ENCODE data around the gene SH3RF1.

DNA sequence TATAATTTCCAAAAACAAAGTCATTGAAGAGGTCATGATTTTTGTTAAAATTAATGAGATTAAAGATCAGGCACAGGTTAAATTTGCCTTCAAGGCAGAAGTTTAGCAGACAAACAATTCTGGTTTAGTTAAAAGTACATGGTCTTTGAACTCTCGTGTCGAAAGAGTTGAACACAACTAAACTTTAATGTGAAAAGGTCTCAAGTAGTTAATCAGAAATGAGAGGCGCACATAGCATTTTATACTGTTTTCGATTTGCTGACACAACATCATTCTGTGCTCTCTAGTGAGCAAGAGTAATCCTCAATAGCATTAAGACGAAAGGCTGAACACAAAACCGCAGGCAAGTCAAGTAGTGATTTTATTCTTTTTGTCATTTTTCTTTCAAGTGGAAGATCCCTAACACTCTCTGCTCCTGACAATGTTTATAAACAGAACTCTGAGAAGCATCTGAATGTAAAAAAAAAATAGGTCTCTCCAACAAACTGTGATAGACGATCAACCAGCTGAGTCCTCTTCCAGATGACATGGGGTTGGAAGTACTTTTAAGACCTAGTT is 49.8 kb downstream of the SH3RF1 start:
- TF ChIP-seq, protein P1, sequence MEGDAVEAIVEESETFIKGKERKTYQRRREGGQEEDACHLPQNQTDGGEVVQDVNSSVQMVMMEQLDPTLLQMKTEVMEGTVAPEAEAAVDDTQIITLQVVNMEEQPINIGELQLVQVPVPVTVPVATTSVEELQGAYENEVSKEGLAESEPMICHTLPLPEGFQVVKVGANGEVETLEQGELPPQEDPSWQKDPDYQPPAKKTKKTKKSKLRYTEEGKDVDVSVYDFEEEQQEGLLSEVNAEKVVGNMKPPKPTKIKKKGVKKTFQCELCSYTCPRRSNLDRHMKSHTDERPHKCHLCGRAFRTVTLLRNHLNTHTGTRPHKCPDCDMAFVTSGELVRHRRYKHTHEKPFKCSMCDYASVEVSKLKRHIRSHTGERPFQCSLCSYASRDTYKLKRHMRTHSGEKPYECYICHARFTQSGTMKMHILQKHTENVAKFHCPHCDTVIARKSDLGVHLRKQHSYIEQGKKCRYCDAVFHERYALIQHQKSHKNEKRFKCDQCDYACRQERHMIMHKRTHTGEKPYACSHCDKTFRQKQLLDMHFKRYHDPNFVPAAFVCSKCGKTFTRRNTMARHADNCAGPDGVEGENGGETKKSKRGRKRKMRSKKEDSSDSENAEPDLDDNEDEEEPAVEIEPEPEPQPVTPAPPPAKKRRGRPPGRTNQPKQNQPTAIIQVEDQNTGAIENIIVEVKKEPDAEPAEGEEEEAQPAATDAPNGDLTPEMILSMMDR (conservative IDR thresholded peaks at IDR 0.05 in 1 of 2, IDR thresholded peaks at IDR 0.05 in 1 of 2; ENCODE audit: extremely low read depth in 1 of 2, insufficient read depth in 1 of 2, low read depth in 1 of 2, low read length in 2 of 2), result no peak
- TF ChIP-seq EZH2 (IDR thresholded peaks at IDR 0.05; ENCODE audit: borderline replicate concordance, low read length), result no peak
